Endothelial cell of umbilical vein (primary cell): Measurements from ENCODE around the gene ZSCAN26. TPM values are rescaled to one million over a fixed set of nuclear protein-coding genes. Genes with fewer than 3 reads are reported as not detected.

Experiments used
- BruUV-seq: library from RNA; stranded (reverse); fragments of 400-500 nt; replicated peaks from 2 replicates; lab custom pipeline; 2021; lab: Mats Ljungman, UMichigan
- CTCF ChIA-PET: fragments of 300-600, 350-600 bp; sonication (Branson Sonifier 250); formaldehyde crosslinking; loops from one replicate; lab custom pipeline; 2021; ENCODE audit warnings: antibody characterized with exemption, inconsistent platforms; lab: Charles Lee
- POLR2A ChIA-PET: fragments of 300-600, 350-600 bp; sonication (Branson Sonifier 250); formaldehyde crosslinking; loops from one replicate; lab custom pipeline; 2021; ENCODE audit warnings: antibody characterized with exemption, inconsistent platforms; lab: Charles Lee
- DNase-seq: peaks from one replicate; pipeline ENCODE4 v3.0.0-alpha.2; 2011; ENCODE audit warnings: low read depth, low spot score
- FAIRE-seq: peaks from 2 replicates; lab custom pipeline; 2011; peaks lifted over from hg19 to GRCh38; lab: Jason Lieb, UNC
- H2AFZ ChIP-seq: 2 replicates; pipeline ENCODE4 v1.6.0; 2012; ENCODE audit warnings: low read depth, low read length, control low read depth, inconsistent platforms
- H3K27ac ChIP-seq: 2 replicates; pipeline ENCODE4 v1.5.1; 2011; ENCODE audit warnings: low read depth, mild to moderate bottlenecking, control low read depth, low read length, moderate library complexity; ENCODE audit not compliant: insufficient read depth
- H3K27me3 ChIP-seq, 2 experiments: 2 replicates each; pipeline versions ENCODE4 v1.6.0 to v1.6.1; 2011; ENCODE audit warnings: low read length in 2 of 2, mixed read lengths in 1 of 2; ENCODE audit not compliant: control insufficient read depth in 2 of 2, insufficient read depth in 2 of 2
- H3K36me3 ChIP-seq, 2 experiments: 2 replicates in 1 of 2; 3 replicates in 1 of 2; pipeline ENCODE4 v1.5.1; 2011; ENCODE audit warnings: low read length in 2 of 2, mild to moderate bottlenecking in 1 of 2, moderate library complexity in 1 of 2; ENCODE audit not compliant: control insufficient read depth in 2 of 2, insufficient read depth in 2 of 2; ENCODE audit errors: extremely low read depth in 1 of 2
- H3K4me1 ChIP-seq: 3 replicates; pipeline ENCODE4 v1.5.1; 2011; ENCODE audit warnings: mild to moderate bottlenecking, low read length; ENCODE audit not compliant: control insufficient read depth, insufficient read depth; ENCODE audit errors: extremely low read depth
- H3K4me2 ChIP-seq: 2 replicates; pipeline ENCODE4 v1.6.1; 2011; ENCODE audit warnings: low read length, control low read depth, mixed read lengths; ENCODE audit not compliant: insufficient read depth
- H3K4me3 ChIP-seq, 3 experiments: fragments of 200-600 bp in 1 of 3; sonication (generic), shearing (Covaris generic) in 1 of 3; replicated peaks in 1 of 3; 2 replicates each; pipeline ENCODE4 v1.5.1; 2011 to 2016; ENCODE audit warnings: control low read depth in 3 of 3, low read length in 3 of 3, mild to moderate bottlenecking in 2 of 3, inconsistent platforms in 1 of 3, low read depth in 1 of 3, moderate library complexity in 1 of 3; ENCODE audit not compliant: insufficient read depth in 1 of 3
- H3K79me2 ChIP-seq: 2 replicates; pipeline ENCODE4 v1.6.0; 2012; ENCODE audit warnings: low read length, inconsistent platforms; ENCODE audit not compliant: control insufficient read depth, insufficient read depth
- H3K9ac ChIP-seq: replicated peaks from 2 replicates; pipeline ENCODE3; 2011; ENCODE audit warnings: low read length, control low read depth; ENCODE audit not compliant: insufficient read depth; ENCODE audit errors: extremely low read depth
- H3K9me1 ChIP-seq: replicated peaks from 3 replicates; pipeline ENCODE4 v1.6.0; 2011; ENCODE audit warnings: mild to moderate bottlenecking, low read length; ENCODE audit not compliant: control insufficient read depth, insufficient read depth; ENCODE audit errors: extremely low read depth
- H3K9me3 ChIP-seq: replicated peaks from 2 replicates; pipeline ENCODE4 v1.5.1; 2012; ENCODE audit warnings: low read length, inconsistent platforms; ENCODE audit not compliant: control insufficient read depth, insufficient read depth
- H4K20me1 ChIP-seq: replicated peaks from 2 replicates; pipeline ENCODE3; 2011; ENCODE audit warnings: mild to moderate bottlenecking, low read length; ENCODE audit not compliant: control insufficient read depth, insufficient read depth; ENCODE audit errors: extremely low read depth
- EZH2 ChIP-seq: IDR thresholded peaks from 2 replicates; pipeline ENCODE4 v1.6.1; 2012; ENCODE audit warnings: borderline replicate concordance, low read depth, mild to moderate bottlenecking, moderate library complexity, low read length, inconsistent platforms; ENCODE audit not compliant: severe bottlenecking
- FOS ChIP-seq: IDR thresholded peaks from 2 replicates; pipeline ENCODE4 v1.6.1; 2011; ENCODE audit warnings: mild to moderate bottlenecking, low read length, moderate library complexity, borderline replicate concordance; ENCODE audit not compliant: insufficient read depth
- GATA2 ChIP-seq: IDR thresholded peaks from 2 replicates; pipeline ENCODE4 v1.7.0; 2011; ENCODE audit warnings: low read depth, mild to moderate bottlenecking, moderate library complexity, mixed read lengths, low read length; ENCODE audit not compliant: insufficient read length, insufficient read depth
- JUN ChIP-seq: IDR thresholded peaks from 2 replicates; pipeline ENCODE4 v1.6.1; 2011; ENCODE audit warnings: borderline replicate concordance, low read depth; ENCODE audit not compliant: insufficient read length, insufficient read depth
- MYC ChIP-seq: IDR thresholded peaks from one replicate; pipeline ENCODE4 v1.6.1; 2011; ENCODE audit warnings: mild to moderate bottlenecking, low read depth, low read length
- POLR2A ChIP-seq: IDR thresholded peaks from 2 replicates; pipeline ENCODE4 v1.6.1; 2012; ENCODE audit warnings: low read depth, mild to moderate bottlenecking, control low read depth, low read length
- POLR2AphosphoS5 ChIP-seq: IDR thresholded peaks from 2 replicates; pipeline ENCODE4 v1.6.1; 2012; ENCODE audit warnings: low read depth, mild to moderate bottlenecking, control low read depth, low read length, moderate library complexity; ENCODE audit not compliant: insufficient read depth
- dilution Hi-C: fragments of 300-500 bp; cut with MboI; formaldehyde crosslinking; loops from one replicate; pipeline ENCODE4 v1.15.0; 2019; ENCODE audit warnings: low sequenced_read_pairs; ENCODE audit not compliant: extremely low pct_ligation_motif_present
- intact Hi-C: fragments of 100-400 bp; cut with micrococcal nuclease; formaldehyde crosslinking; loops from one replicate; pipeline ENCODE4 v1.10.0; 2022
- polyA plus RNA-seq, 4 experiments: library from polyadenylated mRNA; depleted of rRNA in 3 of 4; stranded (reverse) in 3 of 4; unstranded in 1 of 4; fragments of >200 nt; gene quantifications; 2 replicates each; pipeline versions ENCODE4 v1.2.1 to v1.2.3, GENCODE V29; 2011 to 2012; ENCODE audit warnings: missing spikeins in 1 of 4
- total RNA-seq: library from RNA; stranded (reverse); gene quantifications from 2 replicates; pipeline ENCODE4 v1.2.3, GENCODE V29; 2021
- TF ChIP-seq, protein P1 (sequence below): IDR thresholded peaks from 2 replicates; pipeline ENCODE4 v1.6.1; 2011; ENCODE audit not compliant: insufficient read depth, insufficient read length
- TF ChIP-seq, protein P2 (sequence below), 2 donors: IDR thresholded peaks; 1 replicate in 1 of 2; 2 replicates in 1 of 2; pipeline ENCODE4 v1.5.1; 2011; ENCODE audit warnings: low read length in 2 of 2, mild to moderate bottlenecking in 2 of 2, moderate library complexity in 2 of 2, control low read depth in 1 of 2, inconsistent platforms in 1 of 2, low read depth in 1 of 2; ENCODE audit not compliant: insufficient read depth in 1 of 2; ENCODE audit errors: extremely low read depth in 1 of 2

Gene ZSCAN26
- total and polyA plus RNA-seq, 2 donors (not counting 3 experiments of a cell fraction or from before 2014, with no cell fraction given) = 12.8 to 14.1 TPM

DNA sequence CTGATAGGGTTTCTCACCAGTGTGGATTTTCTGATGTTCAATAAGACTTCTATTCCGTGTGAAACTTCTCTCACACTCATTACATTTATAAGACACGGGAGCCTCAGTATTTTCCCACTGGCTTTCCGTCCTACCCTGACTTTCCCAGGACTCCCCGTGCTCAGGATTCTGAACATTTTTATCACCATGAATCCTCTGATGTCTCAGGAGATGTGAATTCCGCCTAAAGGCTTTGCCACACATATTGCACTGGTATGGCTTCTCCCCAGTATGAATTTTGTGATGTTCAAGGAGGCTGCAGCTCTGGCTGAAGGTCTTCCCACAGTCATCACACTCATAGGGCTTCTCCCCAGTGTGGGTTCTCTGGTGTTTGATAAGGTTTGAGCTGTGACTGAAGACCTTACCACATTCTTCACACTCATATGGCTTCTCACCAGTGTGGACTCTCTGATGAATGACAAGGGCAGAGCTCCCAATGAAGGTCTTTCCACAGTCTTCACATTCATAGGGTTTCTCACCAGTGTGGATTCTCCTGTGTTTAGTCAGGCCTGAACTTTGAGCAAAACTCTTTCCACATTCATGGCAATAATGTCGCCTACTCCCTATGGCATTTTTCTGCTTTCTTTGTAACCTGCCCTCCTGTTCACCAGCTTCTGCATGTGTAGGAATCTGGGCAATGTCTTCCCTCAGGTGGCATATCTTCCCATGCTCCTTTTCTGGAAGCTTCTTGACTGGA lies 21.6 kb upstream of the ZSCAN26 start:
- Histone ChIP-seq H3K4me3 (no peak overlapping the region), H3K27ac (no peak overlapping the region), H2AFZ (no peak overlapping the region), H3K9me3 (no peaks in the 10 kb centered on the region), H3K9me1 (no peaks in the 10 kb centered on the region), H3K36me3 (peaks cover 0 to 10% of the 10 kb centered on the region in 2 experiments), H4K20me1 (no peaks in the 10 kb centered on the region), H3K4me1 (no peaks in the 10 kb centered on the region), H3K27me3 (no peaks in the 10 kb centered on the region), H3K79me2 (no peaks in the 10 kb centered on the region), H3K9ac (no peak overlapping the region), H3K4me2 (no peak overlapping the region)
- POLR2A ChIA-PET = no interaction called here
- BruUV-seq = no TSS peak
- CTCF ChIA-PET = interaction anchor here (0.9 kb wide), 1 partner anchor 111 kb away, joined by 3 read pairs; no protein-coding TSS in a partner anchor
- FAIRE-seq (no peak), DNase-seq (no peak)
- TF ChIP-seq JUN = no peak
- TF ChIP-seq MYC = no peak
- no peak for TF ChIP-seq FOS
- no peak for TF ChIP-seq EZH2
- TF ChIP-seq, protein P1, sequence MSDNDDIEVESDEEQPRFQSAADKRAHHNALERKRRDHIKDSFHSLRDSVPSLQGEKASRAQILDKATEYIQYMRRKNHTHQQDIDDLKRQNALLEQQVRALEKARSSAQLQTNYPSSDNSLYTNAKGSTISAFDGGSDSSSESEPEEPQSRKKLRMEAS = no peak
- no peak for TF ChIP-seq POLR2AphosphoS5
- no peak for TF ChIP-seq POLR2A
- TF ChIP-seq, protein P2, sequence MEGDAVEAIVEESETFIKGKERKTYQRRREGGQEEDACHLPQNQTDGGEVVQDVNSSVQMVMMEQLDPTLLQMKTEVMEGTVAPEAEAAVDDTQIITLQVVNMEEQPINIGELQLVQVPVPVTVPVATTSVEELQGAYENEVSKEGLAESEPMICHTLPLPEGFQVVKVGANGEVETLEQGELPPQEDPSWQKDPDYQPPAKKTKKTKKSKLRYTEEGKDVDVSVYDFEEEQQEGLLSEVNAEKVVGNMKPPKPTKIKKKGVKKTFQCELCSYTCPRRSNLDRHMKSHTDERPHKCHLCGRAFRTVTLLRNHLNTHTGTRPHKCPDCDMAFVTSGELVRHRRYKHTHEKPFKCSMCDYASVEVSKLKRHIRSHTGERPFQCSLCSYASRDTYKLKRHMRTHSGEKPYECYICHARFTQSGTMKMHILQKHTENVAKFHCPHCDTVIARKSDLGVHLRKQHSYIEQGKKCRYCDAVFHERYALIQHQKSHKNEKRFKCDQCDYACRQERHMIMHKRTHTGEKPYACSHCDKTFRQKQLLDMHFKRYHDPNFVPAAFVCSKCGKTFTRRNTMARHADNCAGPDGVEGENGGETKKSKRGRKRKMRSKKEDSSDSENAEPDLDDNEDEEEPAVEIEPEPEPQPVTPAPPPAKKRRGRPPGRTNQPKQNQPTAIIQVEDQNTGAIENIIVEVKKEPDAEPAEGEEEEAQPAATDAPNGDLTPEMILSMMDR (IDR thresholded peaks at IDR 0.05; ENCODE audit: extremely low read depth in 1 of 2, insufficient read depth in 1 of 2, low read depth in 1 of 2, low read length in 2 of 2) = no peak
- no peak for TF ChIP-seq GATA2
- dilution Hi-C loops = no loop called here
- intact Hi-C loops = no loop called here
